Measurements from ENCODE around the gene ITGB1.

The ITGB1 gene

GRCh38 chr10:32854435-32854834 lies 103.6 kb downstream of the ITGB1 start:
- Histone ChIP-seq H3K36me3 (no peaks in the 10 kb centered on the region), H3K27ac (no peak overlapping the region), H3K4me3 (ENCODE audit: low read depth, low read length) (no peak overlapping the region), H3K27me3 (ENCODE audit: insufficient read depth, low read depth, severe bottlenecking) (no peaks in the 10 kb centered on the region), H3K9me3 (ENCODE audit: severe bottlenecking) (no peaks in the 10 kb centered on the region)
- no peak for TF ChIP-seq CTCF (IDR thresholded peaks at IDR 0.05; ENCODE audit: low read depth, low read length)
- DNase-seq = no peak

GRCh38 chr10:32851301-32851700 lies 106.7 kb downstream of the ITGB1 start:
- H3K27ac ChIP-seq = no peak overlapping the region
- H3K4me3 ChIP-seq (ENCODE audit: low read depth, low read length) = no peak overlapping the region
- no peaks in the 10 kb centered on the region for H3K9me3 ChIP-seq (ENCODE audit: severe bottlenecking)
- TF ChIP-seq CTCF (IDR thresholded peaks at IDR 0.05; ENCODE audit: low read depth, low read length) = no peak
- DNase-seq = no peak
- H3K27me3 ChIP-seq (ENCODE audit: insufficient read depth, low read depth, severe bottlenecking) = no peaks in the 10 kb centered on the region
- H3K36me3 ChIP-seq = no peaks in the 10 kb centered on the region
